ENCODE measurements around the gene USP28. TPM values are rescaled to one million over a fixed set of nuclear protein-coding genes. Genes with fewer than 3 reads are reported as not detected.

USP28 gene
- 28.8 TPM for total RNA-seq

GRCh38 chr11:113875234-113876073, at the start of gene USP28:
TSS of gene USP28 (minus strand) at chr11:113875572. CDS start at chr11:113875501, 71 bp downstream.

DNA sequence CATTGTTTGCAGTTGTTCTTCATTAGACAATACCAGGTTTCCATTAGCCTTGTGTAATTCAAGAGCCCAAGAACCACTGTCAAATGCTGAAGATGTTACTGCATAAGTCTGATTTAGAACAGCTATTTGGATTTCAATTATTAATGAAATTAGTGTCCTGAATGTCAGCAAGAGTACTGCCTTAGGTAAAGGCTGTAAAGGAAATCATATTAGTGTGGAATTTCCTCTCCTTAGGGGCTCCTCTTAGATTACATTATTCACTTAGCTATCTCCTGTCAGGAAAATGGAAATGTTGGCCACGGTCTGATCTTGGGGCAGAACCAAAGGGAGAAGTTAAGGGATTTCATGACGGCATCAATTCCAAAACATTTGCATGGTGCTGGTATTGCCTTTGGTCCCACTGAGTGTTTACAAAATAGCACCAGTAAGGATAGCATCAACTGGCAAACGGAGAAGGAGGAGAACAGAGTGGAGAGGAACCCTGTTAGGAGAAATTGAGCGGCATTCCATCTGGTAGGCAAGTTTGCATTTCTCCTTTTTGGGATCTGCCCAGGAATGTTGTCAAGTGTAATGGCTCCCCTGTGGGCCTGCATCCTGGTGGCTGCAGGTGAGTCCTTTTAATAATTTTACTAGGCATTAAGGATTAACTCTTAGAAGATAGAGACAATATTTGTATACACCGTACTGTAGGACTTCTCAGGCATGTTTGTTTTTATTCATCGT, 29.2 kb upstream of the USP28 start, which contains the start of gene HTR3B:
Gene HTR3B (plus strand): TSS at position 418 of the 723 bp plus-strand sequence. CDS start 138 bp downstream, at position 556.

DNA sequence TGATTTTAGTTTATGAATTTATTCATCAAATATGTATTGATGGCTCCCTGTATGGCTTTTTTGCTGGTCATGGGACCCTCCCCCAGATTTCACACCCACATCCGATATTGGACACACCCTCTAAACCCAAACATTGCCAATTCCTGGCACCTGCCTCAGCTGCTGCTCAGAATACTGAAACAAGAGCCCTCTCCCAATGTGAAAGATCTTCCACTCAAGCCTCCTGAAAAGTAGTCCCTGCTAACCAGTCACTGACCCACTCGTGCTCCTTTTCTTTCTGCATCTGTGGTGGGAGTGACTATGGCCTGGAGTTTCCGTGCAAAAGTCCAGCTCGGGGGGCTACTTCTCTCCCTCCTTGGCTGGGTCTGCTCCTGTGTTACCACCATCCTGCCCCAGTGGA, 95.9 kb downstream of the USP28 start, which contains the start of gene CLDN25:
Gene CLDN25 (plus strand): TSS at position 301 of the 400 bp plus-strand sequence. CDS start 0 bp downstream, at position 301.

GRCh38 chr11:113773416-113774173, 101.8 kb downstream of the USP28 start, which contains the start of gene ZW10:
TSS of gene ZW10 (minus strand) at chr11:113773692. CDS start at chr11:113773666, 26 bp downstream.

Small RNA genes lying within 50 kb of the gene (small RNA-seq; reads per million reads assigned to genes)
- gene LRRC37A13P (not detected), gene RNU6-1107P (not detected), gene RPS29P19 (not detected)

Other genes with a start within 250 kb of the USP28 start
- gene TMPRSS5, start 169.3 kb downstream of the USP28 start, total RNA-seq = 2.1 TPM
- 16.8 TPM for gene ZW10, start 101.9 kb downstream of the USP28 start, total RNA-seq
- not detected for gene CLDN25, start 95.8 kb downstream of the USP28 start, total RNA-seq
- 0.23 TPM for gene HTR3B, start 29.2 kb upstream of the USP28 start, total RNA-seq
- gene HTR3A, start 99.5 kb upstream of the USP28 start, total RNA-seq = 0.23 TPM
- 6.7 TPM for gene ZBTB16, start 184.1 kb upstream of the USP28 start, total RNA-seq

All from diencephalon (tissue), 1 donor.